Mesenchymal stem cell (in vitro differentiated cells and primary cell): ENCODE results near the gene KCTD16.

ENCODE experiments used
- DNase-seq: peaks from one replicate; pipeline ENCODE4 v3.0.0-alpha.2; 2013
- H2AFZ ChIP-seq: one replicate; pipeline ENCODE4 v1.6.1; 2013; ENCODE audit warnings: low read depth, mild to moderate bottlenecking, control low read depth, inconsistent platforms, low read length, moderate library complexity
- H2AK5ac ChIP-seq: 2 replicates; pipeline ENCODE4 v1.6.1; 2013; ENCODE audit warnings: low read length, moderate library complexity, mild to moderate bottlenecking, inconsistent platforms; ENCODE audit not compliant: severe bottlenecking
- H2BK120ac ChIP-seq: one replicate; pipeline ENCODE4 v1.6.1; 2013; ENCODE audit warnings: low read depth, mild to moderate bottlenecking, inconsistent platforms, low read length, moderate library complexity
- H2BK12ac ChIP-seq, 2 experiments: one replicate each; pipeline ENCODE4 v1.6.1; 2013; ENCODE audit warnings: inconsistent platforms in 2 of 2, low read length in 2 of 2, mild to moderate bottlenecking in 2 of 2, moderate library complexity in 2 of 2, control low read depth in 1 of 2
- H2BK15ac ChIP-seq: one replicate; pipeline ENCODE4 v1.6.1; 2013; ENCODE audit warnings: mild to moderate bottlenecking, low read depth, inconsistent platforms; ENCODE audit not compliant: poor library complexity, severe bottlenecking
- H2BK5ac ChIP-seq: 2 replicates; pipeline ENCODE4 v1.6.1; 2013; ENCODE audit warnings: low read depth, mild to moderate bottlenecking, low read length, control low read depth, inconsistent platforms; ENCODE audit not compliant: poor library complexity, severe bottlenecking
- H3K14ac ChIP-seq, 2 experiments: one replicate each; pipeline ENCODE4 v1.6.1; 2013; ENCODE audit warnings: inconsistent platforms in 2 of 2, low read length in 2 of 2, control low read depth in 1 of 2, mild to moderate bottlenecking in 1 of 2, moderate library complexity in 1 of 2
- H3K18ac ChIP-seq, 2 experiments: one replicate each; pipeline ENCODE4 v1.6.1; 2013; ENCODE audit warnings: inconsistent platforms in 2 of 2, low read length in 2 of 2, control low read depth in 1 of 2, low read depth in 1 of 2, mild to moderate bottlenecking in 1 of 2
- H3K23ac ChIP-seq, 2 experiments: one replicate each; pipeline ENCODE4 v1.6.1; 2013; ENCODE audit warnings: inconsistent platforms in 2 of 2, low read length in 2 of 2, mild to moderate bottlenecking in 2 of 2, moderate library complexity in 2 of 2, control low read depth in 1 of 2
- H3K27ac ChIP-seq: 2 replicates; pipeline ENCODE4 v1.5.1; 2013; ENCODE audit warnings: mild to moderate bottlenecking, moderate library complexity, low read length, control low read depth, inconsistent platforms; ENCODE audit not compliant: poor library complexity, severe bottlenecking
- H3K27me3 ChIP-seq, 2 experiments: 2 replicates each; pipeline versions ENCODE4 v1.6.1 to v1.7.0; 2013; ENCODE audit warnings: low read length in 2 of 2, mild to moderate bottlenecking in 2 of 2, moderate library complexity in 2 of 2, control low read depth in 1 of 2, inconsistent platforms in 1 of 2; ENCODE audit not compliant: control insufficient read depth in 1 of 2, insufficient read depth in 1 of 2
- H3K36me3 ChIP-seq, 2 experiments: 2 replicates each; pipeline versions ENCODE4 v1.6.1 to v1.7.0; 2013; ENCODE audit warnings: low read length in 2 of 2, control low read depth in 1 of 2, inconsistent platforms in 1 of 2, low read depth in 1 of 2, mild to moderate bottlenecking in 1 of 2; ENCODE audit not compliant: insufficient read depth in 2 of 2, control insufficient read depth in 1 of 2
- H3K4ac ChIP-seq, 2 experiments: one replicate each; pipeline ENCODE4 v1.6.1; 2013; ENCODE audit warnings: inconsistent platforms in 2 of 2, low read length in 2 of 2, mild to moderate bottlenecking in 2 of 2, moderate library complexity in 2 of 2, control low read depth in 1 of 2, low read depth in 1 of 2
- H3K4me1 ChIP-seq: 2 replicates; pipeline ENCODE4 v1.6.1; 2013; ENCODE audit warnings: low read depth, low read length, control low read depth; ENCODE audit not compliant: control insufficient read depth, insufficient read depth
- H3K4me2 ChIP-seq: 2 replicates; pipeline ENCODE4 v1.6.1; 2013; ENCODE audit warnings: low read length, mild to moderate bottlenecking, inconsistent platforms; ENCODE audit not compliant: poor library complexity, severe bottlenecking
- H3K4me3 ChIP-seq, 2 experiments: 2 replicates each; pipeline versions ENCODE4 v1.5.1 to v1.7.0; 2013; ENCODE audit warnings: low read length in 2 of 2, mild to moderate bottlenecking in 2 of 2, control low read depth in 1 of 2, low read depth in 1 of 2; ENCODE audit not compliant: insufficient read depth in 1 of 2
- H3K79me1 ChIP-seq: replicated peaks from 2 replicates; pipeline ENCODE4 v1.6.1; 2013; ENCODE audit warnings: mild to moderate bottlenecking, control low read depth, low read length, inconsistent platforms; ENCODE audit not compliant: poor library complexity, severe bottlenecking
- H3K9ac ChIP-seq: 2 replicates; pipeline ENCODE4 v1.7.0; 2013; ENCODE audit warnings: mild to moderate bottlenecking, low read length, moderate library complexity
- H3K9me3 ChIP-seq: 2 replicates; pipeline ENCODE4 v1.7.0; 2013; ENCODE audit warnings: mild to moderate bottlenecking, low read length; ENCODE audit not compliant: control insufficient read depth
- H4K8ac ChIP-seq: one replicate; pipeline ENCODE4 v1.6.1; 2013; ENCODE audit warnings: inconsistent platforms, mild to moderate bottlenecking, low read length, moderate library complexity
- H4K91ac ChIP-seq: one replicate; pipeline ENCODE4 v1.6.1; 2013; ENCODE audit warnings: mild to moderate bottlenecking, low read length, inconsistent platforms
- whole genome bisulfite sequencing: methylation state at CpG from one replicate; pipeline ENCODE4 v1.1.7; 2013; ENCODE audit warnings: mixed read lengths; 5-methylcytosine and 5-hydroxymethylcytosine counted together

Gene KCTD16

DNA sequence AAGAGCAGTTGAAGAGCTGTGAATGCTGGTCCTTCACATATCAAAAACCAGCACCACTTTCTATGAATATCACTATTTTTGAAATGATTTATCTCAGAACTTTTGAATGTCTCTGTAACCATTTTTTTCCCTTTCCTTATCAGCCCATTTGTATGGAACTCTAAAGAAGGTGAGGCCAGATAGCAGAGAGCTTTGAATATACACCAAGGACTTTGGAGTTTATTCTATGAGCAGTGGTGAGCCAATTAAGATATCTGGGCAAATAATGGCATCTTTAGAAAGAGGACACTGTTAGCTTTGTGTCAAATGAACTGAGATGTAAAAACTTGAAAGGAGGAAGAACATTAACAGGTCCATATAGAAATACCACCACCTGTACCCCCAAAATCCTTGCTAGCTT, 22.0 kb downstream of the KCTD16 start:
- DNase-seq, result no peak
- Histone ChIP-seq H3K4me2 (no peak overlapping the region), H3K27ac (no peak overlapping the region), H2BK12ac (no peak overlapping the region), H3K9ac (no peak overlapping the region), H3K4me3 (no peak overlapping the region), H3K27me3 (no peaks in the 10 kb centered on the region), H2BK15ac (no peak overlapping the region), H2AFZ (no peak overlapping the region), H3K4ac (no peak overlapping the region), H3K18ac (no peak overlapping the region), H3K4me1 (peaks cover 2% of the 10 kb centered on the region), H2BK120ac (no peak overlapping the region), H3K9me3 (no peaks in the 10 kb centered on the region), H2BK5ac (no peak overlapping the region), H4K91ac (no peak overlapping the region), H4K8ac (no peak overlapping the region), H2AK5ac (no peak overlapping the region), H3K79me1 (no peaks in the 10 kb centered on the region), H3K36me3 (no peaks in the 10 kb centered on the region), H3K14ac (no peak overlapping the region), H3K23ac (no peak overlapping the region)

- no peak overlapping the region for H3K27ac ChIP-seq
- no peaks in the 10 kb centered on the region for H3K79me1 ChIP-seq
- H3K14ac ChIP-seq, result no peak overlapping the region
- 56% methylated on average over 2 of the region's 2 CpGs for WGBS
- H4K8ac ChIP-seq, result no peak overlapping the region
- H3K4me2 ChIP-seq, result no peak overlapping the region
- no peaks in the 10 kb centered on the region for H3K36me3 ChIP-seq
- no peaks in the 10 kb centered on the region for H3K9me3 ChIP-seq
- H4K91ac ChIP-seq, result no peak overlapping the region
- H3K18ac ChIP-seq, result no peak overlapping the region
- H2BK120ac ChIP-seq, result no peak overlapping the region
- no peak overlapping the region for H2BK5ac ChIP-seq
- H3K4ac ChIP-seq, result peak overlapping the region in 1 of 2 experiments; percentile 31
- H3K4me3 ChIP-seq, result no peak overlapping the region
- H2BK12ac ChIP-seq, result no peak overlapping the region
- H3K9ac ChIP-seq, result no peak overlapping the region
- H3K23ac ChIP-seq, result no peak overlapping the region
- no peaks in the 10 kb centered on the region for H3K27me3 ChIP-seq
- H2BK15ac ChIP-seq, result no peak overlapping the region
- no peak overlapping the region for H2AK5ac ChIP-seq
- H3K4me1 ChIP-seq, result peaks cover 2% of the 10 kb centered on the region
- H2AFZ ChIP-seq, result no peak overlapping the region
- DNase-seq, result no peak
Measured at GRCh38 chr5:144194144-144194543, 23.5 kb downstream of the KCTD16 start.

DNA sequence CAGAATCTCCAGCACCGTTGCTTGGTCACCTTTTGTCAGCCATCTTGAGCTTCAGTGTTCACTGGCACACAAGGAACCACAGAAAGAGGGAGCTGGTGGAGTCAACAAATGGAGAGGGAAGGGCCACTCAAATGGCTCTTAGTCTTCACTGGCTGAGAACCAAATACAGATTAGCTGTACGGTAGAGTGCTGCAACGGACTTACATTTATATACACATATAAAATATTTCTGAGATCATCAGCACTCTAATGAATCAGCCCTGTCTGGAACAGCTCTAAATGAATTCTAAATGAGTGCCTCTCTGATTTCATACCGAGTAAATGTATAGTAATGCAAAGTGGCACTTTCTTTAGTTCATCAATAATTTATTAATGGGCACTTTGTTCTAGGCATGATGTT, 24.8 kb downstream of the KCTD16 start:
- H4K91ac ChIP-seq, result no peak overlapping the region
- H3K9ac ChIP-seq, result no peak overlapping the region
- no peak overlapping the region for H3K27ac ChIP-seq
- H2BK12ac ChIP-seq, result no peak overlapping the region
- H3K27me3 ChIP-seq, result no peaks in the 10 kb centered on the region
- no peak for DNase-seq
- no peak overlapping the region for H2AFZ ChIP-seq
- WGBS, result 97% methylated on average over 3 of the region's 4 CpGs
- no peaks in the 10 kb centered on the region for H3K79me1 ChIP-seq
- H2BK15ac ChIP-seq, result no peak overlapping the region
- H3K4me3 ChIP-seq, result no peak overlapping the region
- H3K36me3 ChIP-seq, result no peaks in the 10 kb centered on the region
- no peak overlapping the region for H3K4me2 ChIP-seq
- peaks cover 2% of the 10 kb centered on the region for H3K4me1 ChIP-seq
- peak overlapping the region; percentile 51 for H2AK5ac ChIP-seq
- no peak overlapping the region for H3K18ac ChIP-seq
- no peak overlapping the region for H2BK120ac ChIP-seq
- no peaks in the 10 kb centered on the region for H3K9me3 ChIP-seq
- H3K23ac ChIP-seq, result no peak overlapping the region
- no peak overlapping the region for H4K8ac ChIP-seq
- H3K4ac ChIP-seq, result no peak overlapping the region
- H2BK5ac ChIP-seq, result no peak overlapping the region
- H3K14ac ChIP-seq, result peak overlapping the region in 1 of 2 experiments; percentile 21

GRCh38 chr5:144196612-144197011, 25.9 kb downstream of the KCTD16 start:
- Histone ChIP-seq H3K9ac (no peak overlapping the region), H2BK5ac (no peak overlapping the region), H3K27me3 (no peaks in the 10 kb centered on the region), H3K4me3 (no peak overlapping the region), H2AFZ (no peak overlapping the region), H3K79me1 (no peaks in the 10 kb centered on the region), H2BK15ac (no peak overlapping the region), H3K9me3 (no peaks in the 10 kb centered on the region), H2AK5ac (peak overlapping the region; percentile 50), H3K36me3 (no peaks in the 10 kb centered on the region), H3K23ac (no peak overlapping the region), H3K4me2 (no peak overlapping the region), H3K18ac (no peak overlapping the region), H2BK12ac (no peak overlapping the region), H2BK120ac (no peak overlapping the region), H3K27ac (no peak overlapping the region), H4K91ac (no peak overlapping the region), H3K14ac (no peak overlapping the region), H3K4me1 (peaks cover 2% of the 10 kb centered on the region), H4K8ac (no peak overlapping the region), H3K4ac (peak overlapping the region in 1 of 2 experiments; percentile 53)
- DNase-seq, result no peak
- 100% methylated on average over 1 of the region's 1 CpG for WGBS
